Measurements from ENCODE around the gene AUTS2. TPM values are rescaled to one million over a fixed set of nuclear protein-coding genes. Genes with fewer than 3 reads are reported as not detected.

Gene AUTS2
- total RNA-seq, 2 donors from 2014 or later = 2.9 to 7.9 TPM

DNA sequence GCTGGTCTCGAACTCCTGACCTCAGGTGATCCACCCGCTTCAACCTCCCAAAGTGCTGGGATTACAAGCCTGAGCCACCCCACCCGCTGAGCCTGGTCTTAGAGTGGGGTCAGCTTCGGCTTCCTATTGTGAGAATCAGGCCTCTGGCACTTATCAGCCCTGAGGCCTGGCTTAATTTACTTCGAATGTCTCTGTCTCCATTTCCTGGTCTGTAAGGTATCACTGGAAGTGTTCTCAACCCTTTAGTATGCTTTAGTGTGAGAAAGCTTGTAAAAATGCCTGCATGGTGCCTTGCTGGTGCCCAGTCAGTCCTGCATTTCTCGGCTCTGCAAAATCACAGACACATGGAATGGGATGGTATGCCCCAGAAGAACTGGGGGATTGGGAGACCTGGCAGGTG is 862.3 kb downstream of the AUTS2 start:
- ATAC-seq (replicated peaks in 1 of 2) (no peak), DNase-seq (no peak)
- no peak overlapping the region for H3K4me3 Mint-ChIP-seq
- no peak overlapping the region for H3K27ac Mint-ChIP-seq
- peaks cover 28% of the 10 kb centered on the region for H3K4me1 Mint-ChIP-seq (ENCODE audit: low read depth)
- H3K9me3 Mint-ChIP-seq = no peaks in the 10 kb centered on the region
- no peaks in the 10 kb centered on the region for H3K36me3 Mint-ChIP-seq (ENCODE audit: insufficient read depth in 2 of 2)
- no peaks in the 10 kb centered on the region for H3K27me3 Mint-ChIP-seq (ENCODE audit: low read depth)

DNA sequence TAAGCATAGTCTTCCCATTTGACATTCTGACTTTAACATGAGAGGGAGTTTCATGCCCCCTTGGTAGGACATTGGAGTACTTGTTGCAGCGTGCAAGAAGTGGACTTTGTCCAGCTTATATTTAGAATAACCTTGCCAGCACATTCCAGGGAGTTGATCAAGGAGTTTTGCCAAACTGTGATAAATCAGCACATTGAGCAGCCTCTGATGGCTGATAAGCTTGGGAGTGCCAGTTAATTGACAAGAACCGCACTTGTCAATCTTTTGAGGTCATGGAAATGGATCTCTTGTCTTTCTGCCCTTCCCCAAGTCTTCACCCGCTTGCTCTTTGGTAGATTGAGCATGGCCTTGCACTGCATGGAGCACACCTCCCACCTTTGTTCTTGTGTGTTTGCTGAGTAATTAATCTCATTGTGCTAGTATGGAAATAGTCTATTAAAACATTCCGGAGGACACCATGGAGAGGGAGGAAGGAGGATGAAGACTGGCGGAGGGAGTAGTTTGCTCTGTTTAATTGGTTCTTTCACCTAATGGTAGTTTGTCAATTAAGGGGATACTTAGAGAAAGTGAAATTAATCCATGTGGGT is 865.2 kb downstream of the AUTS2 start:
- H3K9me3 Mint-ChIP-seq = no peaks in the 10 kb centered on the region
- no peaks in the 10 kb centered on the region for H3K36me3 Mint-ChIP-seq (ENCODE audit: insufficient read depth in 2 of 2)
- H3K27ac Mint-ChIP-seq = no peak overlapping the region
- H3K4me1 Mint-ChIP-seq (ENCODE audit: low read depth) = peaks cover 10% of the 10 kb centered on the region
- H3K27me3 Mint-ChIP-seq (ENCODE audit: low read depth) = no peaks in the 10 kb centered on the region
- H3K4me3 Mint-ChIP-seq = no peak overlapping the region
- no peak for ATAC-seq (replicated peaks in 1 of 2)
- DNase-seq = no peak

DNA sequence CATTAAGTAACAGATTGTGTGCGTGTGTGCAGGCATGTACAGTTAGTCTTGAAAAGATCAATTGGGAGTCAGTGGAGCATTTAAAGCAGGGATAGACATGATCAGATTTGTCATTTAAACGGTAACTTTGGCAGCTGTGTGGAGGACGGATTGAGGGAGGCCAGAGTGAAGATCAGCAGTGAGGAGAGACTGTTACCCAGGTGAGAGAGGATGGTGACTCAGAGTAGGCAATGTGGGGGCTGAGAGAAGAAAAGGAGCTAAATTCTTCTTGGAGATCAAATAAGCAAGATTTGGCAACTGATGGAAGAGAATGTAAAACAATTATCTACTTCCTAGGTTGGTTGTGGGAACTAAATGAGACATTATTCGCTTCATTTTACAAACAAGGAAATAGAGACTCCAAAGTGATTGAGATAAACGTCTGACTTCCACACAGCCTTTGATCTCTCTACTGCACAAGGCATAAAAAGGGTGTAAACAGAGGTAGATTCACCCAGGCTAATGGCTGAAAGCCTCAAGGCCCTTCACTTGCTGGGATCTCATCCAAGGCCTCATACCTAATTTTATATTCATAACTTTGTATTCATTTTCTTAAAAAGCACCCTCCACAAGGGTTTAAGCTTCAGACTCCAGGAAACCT is 868.6 kb downstream of the AUTS2 start:
- Mint-ChIP-seq H3K4me1 (ENCODE audit: low read depth) (peaks cover 6% of the 10 kb centered on the region), H3K27me3 (ENCODE audit: low read depth) (no peaks in the 10 kb centered on the region), H3K4me3 (no peak overlapping the region), H3K36me3 (ENCODE audit: insufficient read depth in 2 of 2) (no peaks in the 10 kb centered on the region), H3K9me3 (no peaks in the 10 kb centered on the region), H3K27ac (no peak overlapping the region)
- no peak for ATAC-seq (replicated peaks in 1 of 2)
- no peak for DNase-seq

DNA sequence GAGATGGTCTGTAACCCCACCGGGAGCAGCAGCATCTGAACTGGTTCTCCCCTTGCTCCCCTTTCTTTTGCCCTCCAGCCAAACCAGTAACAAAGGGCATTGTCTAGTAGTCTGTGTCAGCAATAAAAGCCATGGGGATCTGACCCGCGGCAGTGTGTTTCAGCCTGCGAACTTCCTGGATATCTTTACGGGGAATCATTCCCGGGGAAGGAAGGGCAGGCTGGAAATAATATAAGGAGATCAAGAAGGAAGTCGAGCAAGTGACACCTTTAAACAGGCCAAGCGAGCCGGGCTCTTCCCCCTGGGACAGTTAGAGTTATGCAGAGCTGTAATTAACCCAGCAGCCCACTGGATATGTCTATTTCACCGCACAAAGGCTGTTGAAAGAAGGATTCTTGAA is 872.5 kb downstream of the AUTS2 start:
- no peak overlapping the region for H3K4me3 Mint-ChIP-seq
- no peaks in the 10 kb centered on the region for H3K36me3 Mint-ChIP-seq (ENCODE audit: insufficient read depth in 2 of 2)
- peaks cover 0 to 3% of the 10 kb centered on the region in 2 donors for H3K9me3 Mint-ChIP-seq

DNA sequence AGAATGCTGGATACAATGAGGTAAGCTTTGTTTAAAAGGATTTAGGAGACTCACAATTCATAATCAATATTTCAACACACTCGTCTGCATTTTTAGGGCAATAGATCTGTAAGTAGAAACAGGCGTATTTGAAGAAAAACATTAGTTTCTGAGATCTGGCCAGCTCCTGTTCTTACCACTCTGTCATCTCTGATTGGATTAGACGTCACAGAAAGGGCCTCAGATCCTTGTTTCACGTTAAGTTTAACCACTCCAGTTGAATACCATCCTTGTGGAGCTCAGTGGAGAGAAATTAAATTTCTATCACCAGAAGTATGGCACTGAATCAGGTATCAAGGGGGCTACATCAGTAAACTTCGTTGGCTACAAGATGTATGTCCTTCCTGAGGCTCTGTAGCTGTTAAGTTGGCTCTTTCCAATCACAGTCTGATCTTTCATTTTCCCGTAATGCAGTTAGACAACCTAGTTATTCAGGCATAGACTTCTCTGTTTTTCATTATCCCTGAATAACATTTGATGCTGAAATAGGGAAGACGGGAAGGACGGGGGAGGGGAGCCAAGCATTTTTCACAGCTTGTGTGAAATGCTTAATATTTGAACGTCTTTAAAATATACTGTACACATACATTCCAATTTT is 874.4 kb downstream of the AUTS2 start:
- H3K27ac Mint-ChIP-seq = no peak overlapping the region
- H3K4me1 Mint-ChIP-seq (ENCODE audit: low read depth) = no peaks in the 10 kb centered on the region
- no peak overlapping the region for H3K4me3 Mint-ChIP-seq
- DNase-seq = no peak
- no peaks in the 10 kb centered on the region for H3K27me3 Mint-ChIP-seq (ENCODE audit: low read depth)
- no peak for ATAC-seq (replicated peaks in 1 of 2)
- H3K9me3 Mint-ChIP-seq = peaks cover 0 to 3% of the 10 kb centered on the region in 2 donors
- no peaks in the 10 kb centered on the region for H3K36me3 Mint-ChIP-seq (ENCODE audit: insufficient read depth in 2 of 2)

More for the DNA sequence above, 872.5 kb downstream of the AUTS2 start:
- ATAC-seq (replicated peaks in 1 of 2) (no peak), DNase-seq (no peak)
- H3K27ac Mint-ChIP-seq = no peak overlapping the region
- peaks cover 6% of the 10 kb centered on the region for H3K4me1 Mint-ChIP-seq (ENCODE audit: low read depth)
- H3K27me3 Mint-ChIP-seq (ENCODE audit: low read depth) = no peaks in the 10 kb centered on the region

DNA sequence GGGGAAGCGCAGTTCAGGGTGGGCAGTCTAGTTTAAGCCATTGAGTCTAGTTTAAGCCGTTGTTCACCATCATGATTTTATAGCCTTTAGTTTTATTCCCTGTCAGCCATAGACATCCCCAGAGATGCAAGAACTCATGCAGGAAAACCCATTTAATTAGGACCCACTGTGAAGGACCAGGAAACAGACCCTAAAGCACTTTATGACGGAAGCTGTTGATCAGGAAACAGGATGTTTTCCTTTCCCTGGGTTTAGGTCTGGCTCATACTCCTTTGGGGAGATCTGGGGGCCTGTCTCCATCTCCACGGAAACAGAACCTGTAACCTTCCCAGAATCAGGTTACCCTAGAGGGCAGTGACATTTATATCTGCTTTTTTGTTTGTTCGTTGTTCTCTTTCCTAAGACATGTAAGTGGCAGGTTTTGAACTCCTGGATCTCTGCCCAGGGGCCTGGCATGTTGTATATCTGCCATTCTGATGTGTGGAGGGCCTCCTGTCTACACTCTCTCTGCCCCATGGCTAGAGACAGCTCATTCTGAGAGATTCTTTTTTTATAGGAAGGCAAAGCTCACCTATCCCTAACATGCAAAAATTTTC is 876.5 kb downstream of the AUTS2 start:
- Mint-ChIP-seq H3K4me1 (ENCODE audit: low read depth) (no peaks in the 10 kb centered on the region), H3K4me3 (no peak overlapping the region), H3K9me3 (peaks cover 0 to 3% of the 10 kb centered on the region in 2 donors), H3K36me3 (ENCODE audit: insufficient read depth in 2 of 2) (no peaks in the 10 kb centered on the region), H3K27me3 (ENCODE audit: low read depth) (no peaks in the 10 kb centered on the region), H3K27ac (no peak overlapping the region)
- DNase-seq (no peak), ATAC-seq (replicated peaks in 1 of 2) (no peak)

DNA sequence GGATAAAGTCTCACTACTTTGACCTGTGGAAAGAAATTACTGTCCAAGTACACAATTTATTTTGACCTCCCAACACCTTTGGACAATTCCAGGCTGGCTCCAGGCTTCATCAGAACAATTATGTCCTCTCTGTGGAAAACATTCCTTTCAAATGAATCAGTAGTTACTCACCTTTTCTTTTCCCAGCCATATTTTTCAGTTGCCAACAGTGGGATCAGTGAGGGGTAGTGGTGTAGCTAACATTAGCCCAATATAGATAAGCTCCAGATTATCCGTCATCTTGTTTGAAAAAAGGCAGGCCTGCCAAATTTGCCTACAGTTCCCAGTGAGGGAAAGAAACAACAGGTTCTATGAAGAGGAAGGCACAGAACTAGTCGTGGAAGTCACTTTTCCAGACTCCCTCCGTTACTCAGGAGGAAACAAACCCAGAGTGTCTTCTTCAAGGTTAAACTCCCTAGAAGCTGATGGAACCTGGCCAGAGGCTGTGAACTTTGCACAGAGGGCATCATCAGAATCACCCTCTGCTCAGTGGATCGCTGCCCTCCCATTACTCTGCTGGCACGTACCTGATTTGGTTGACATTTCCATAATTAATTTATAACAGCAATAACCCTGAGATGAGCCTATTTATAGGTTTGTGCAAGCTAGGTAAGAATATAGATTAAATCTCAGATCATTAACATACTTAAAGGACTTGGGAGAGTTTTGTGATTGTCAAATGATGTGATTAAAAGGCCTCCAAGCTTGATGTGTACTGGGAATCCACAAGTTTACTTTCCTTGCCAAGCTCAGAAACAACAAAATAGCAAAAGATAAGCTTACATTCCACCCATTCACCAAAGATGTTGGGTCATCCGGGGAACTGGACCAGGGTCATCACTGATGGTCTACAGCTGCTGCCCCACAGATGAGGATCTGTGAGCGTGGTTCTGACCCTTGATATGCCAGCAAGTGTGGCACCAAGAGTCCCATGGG is 879.0 kb downstream of the AUTS2 start:
- DNase-seq = no peak
- ATAC-seq (replicated peaks in 1 of 2) = no peak
- H3K4me1 Mint-ChIP-seq (ENCODE audit: low read depth) = no peaks in the 10 kb centered on the region
- peaks cover 6% of the 10 kb centered on the region for H3K27me3 Mint-ChIP-seq (ENCODE audit: low read depth)
- no peak overlapping the region for H3K4me3 Mint-ChIP-seq
- H3K9me3 Mint-ChIP-seq = peaks cover 0 to 6% of the 10 kb centered on the region in 2 donors
- no peak overlapping the region for H3K27ac Mint-ChIP-seq
- no peaks in the 10 kb centered on the region for H3K36me3 Mint-ChIP-seq (ENCODE audit: insufficient read depth in 2 of 2)

DNA sequence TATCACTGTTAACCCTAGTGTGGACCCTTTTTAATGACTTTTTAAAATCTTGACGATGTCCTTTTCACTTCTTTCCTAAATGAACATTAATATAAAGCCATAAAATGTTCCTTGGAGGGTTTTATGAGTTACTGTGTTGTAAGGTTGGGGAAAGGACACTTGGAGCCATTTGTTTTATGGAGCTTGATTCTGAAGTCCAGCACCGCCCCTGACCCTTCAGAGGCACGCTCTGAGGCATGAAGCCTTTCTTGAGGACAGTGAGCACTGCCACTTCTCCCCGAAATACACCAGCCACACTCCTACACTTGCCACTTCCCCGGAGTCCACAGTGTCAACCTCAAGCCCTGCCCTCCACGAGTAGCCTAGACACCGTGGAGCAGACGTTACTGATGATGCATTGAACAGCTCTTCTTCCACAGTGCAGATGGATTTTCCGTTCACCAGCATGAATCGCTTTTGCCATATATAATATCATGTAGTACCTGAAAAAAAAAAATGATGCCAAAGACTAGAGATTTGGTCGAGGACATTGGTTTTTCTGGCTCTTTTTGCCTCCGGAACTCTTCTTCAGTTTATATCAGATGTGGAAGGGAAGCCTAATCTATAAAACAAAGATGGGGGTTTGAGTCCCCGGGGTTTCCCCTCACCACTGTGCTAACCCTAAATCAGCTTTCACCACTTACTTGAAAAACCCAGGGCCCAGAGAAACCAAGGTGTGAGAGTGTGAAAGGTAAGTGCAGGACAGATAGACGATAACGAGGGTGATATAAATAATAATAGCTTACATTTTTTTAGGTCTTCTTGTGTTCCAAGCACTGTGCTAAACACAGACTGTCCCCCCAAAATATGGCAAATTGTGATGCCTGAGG is 881.1 kb downstream of the AUTS2 start:
- Mint-ChIP-seq H3K9me3 (peaks cover 0 to 6% of the 10 kb centered on the region in 2 donors), H3K36me3 (ENCODE audit: insufficient read depth in 2 of 2) (no peaks in the 10 kb centered on the region), H3K4me1 (ENCODE audit: low read depth) (no peaks in the 10 kb centered on the region), H3K4me3 (no peak overlapping the region), H3K27me3 (ENCODE audit: low read depth) (peaks cover 6% of the 10 kb centered on the region), H3K27ac (no peak overlapping the region)
- DNase-seq = no peak
- no peak for ATAC-seq (replicated peaks in 1 of 2)

DNA sequence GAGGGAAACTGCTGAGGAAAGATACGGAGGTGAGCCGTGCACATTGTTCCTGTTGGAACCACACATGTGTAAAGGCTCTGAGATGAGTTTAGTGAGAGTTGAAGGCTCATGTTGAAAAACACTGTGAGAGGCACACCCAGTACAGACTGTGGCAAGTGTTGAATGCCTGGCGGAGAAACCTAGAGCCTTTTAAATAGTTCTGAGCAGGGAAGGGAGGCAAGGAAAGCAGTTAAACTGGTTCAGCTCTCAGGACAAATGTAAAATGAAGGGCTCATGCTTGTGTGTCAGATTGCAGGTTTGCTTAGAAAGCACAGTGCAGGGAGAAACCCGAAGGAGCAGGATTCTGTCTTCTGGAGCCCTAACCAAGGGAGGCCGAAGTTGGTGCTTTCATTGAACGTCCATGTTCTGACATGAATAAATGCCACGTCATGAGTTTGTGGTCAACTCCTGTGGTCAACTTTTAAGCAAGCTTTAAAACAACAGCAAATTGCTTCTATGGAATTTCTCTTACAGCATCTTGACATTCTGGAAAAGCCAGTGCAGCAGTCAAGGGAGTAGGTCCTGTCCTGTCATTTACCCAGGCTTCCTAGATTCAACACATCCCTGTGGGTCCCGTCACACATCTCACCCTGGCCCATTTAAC is 882.8 kb downstream of the AUTS2 start:
- no peak for DNase-seq
- H3K27me3 Mint-ChIP-seq (ENCODE audit: low read depth) = peaks cover 6% of the 10 kb centered on the region
- H3K36me3 Mint-ChIP-seq (ENCODE audit: insufficient read depth in 2 of 2) = no peaks in the 10 kb centered on the region
- no peak overlapping the region for H3K27ac Mint-ChIP-seq
- no peaks in the 10 kb centered on the region for H3K4me1 Mint-ChIP-seq (ENCODE audit: low read depth)
- ATAC-seq (replicated peaks in 1 of 2) = no peak
- H3K4me3 Mint-ChIP-seq = no peak overlapping the region
- H3K9me3 Mint-ChIP-seq = peaks cover 0 to 3% of the 10 kb centered on the region in 2 donors

DNA sequence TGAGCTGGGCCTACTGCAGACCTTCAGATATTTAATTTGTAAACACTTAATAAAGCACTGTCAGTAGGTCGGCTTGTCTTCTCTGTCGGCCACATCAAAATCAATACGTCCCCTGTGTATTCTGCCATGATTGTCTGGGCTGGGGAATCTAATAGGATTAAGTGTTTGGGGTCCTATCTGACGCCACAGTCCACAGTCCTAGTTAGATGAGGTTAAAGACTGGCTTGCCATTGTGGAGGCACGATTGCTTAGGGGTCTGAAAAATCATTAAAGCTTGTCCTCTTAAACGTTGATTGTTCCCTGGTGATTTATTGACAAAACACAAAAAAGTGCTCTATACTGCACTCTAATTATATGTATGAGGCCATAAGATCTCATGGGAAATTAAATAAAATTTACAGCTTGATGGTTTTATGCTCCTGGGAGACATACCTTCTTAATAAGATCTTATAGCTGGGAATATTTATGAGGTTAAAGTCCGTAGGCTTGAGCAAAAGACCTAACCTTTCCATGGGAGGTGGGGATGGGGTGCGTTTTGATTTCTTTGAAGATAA is 883.4 kb downstream of the AUTS2 start:
- DNase-seq = no peak
- H3K4me1 Mint-ChIP-seq (ENCODE audit: low read depth) = no peaks in the 10 kb centered on the region
- peaks cover 6% of the 10 kb centered on the region for H3K27me3 Mint-ChIP-seq (ENCODE audit: low read depth)
- H3K4me3 Mint-ChIP-seq = no peak overlapping the region
- peaks cover 0 to 3% of the 10 kb centered on the region in 2 donors for H3K9me3 Mint-ChIP-seq
- ATAC-seq (replicated peaks in 1 of 2) = no peak
- H3K27ac Mint-ChIP-seq = no peak overlapping the region
- H3K36me3 Mint-ChIP-seq (ENCODE audit: insufficient read depth in 2 of 2) = no peaks in the 10 kb centered on the region

DNA sequence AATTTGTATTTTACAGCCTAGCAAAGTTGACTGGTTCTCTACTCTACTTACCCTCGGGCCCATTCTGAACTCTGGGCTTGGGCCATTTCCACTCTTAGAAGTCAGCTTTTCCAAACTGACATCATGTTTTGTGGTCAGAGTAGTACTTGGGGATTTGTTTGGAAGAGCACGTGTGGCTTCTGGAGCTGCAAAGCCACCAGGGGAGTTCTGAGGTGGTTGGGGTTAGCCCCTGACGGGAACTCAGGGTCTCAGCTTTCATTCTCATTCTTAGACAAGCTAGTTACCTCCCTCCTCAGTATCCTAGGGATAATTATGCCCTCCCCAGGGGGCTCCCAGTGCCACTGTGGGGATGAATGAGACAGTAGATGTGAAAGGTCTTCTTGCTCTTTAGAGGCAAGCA is 886.0 kb downstream of the AUTS2 start:
- H3K27ac Mint-ChIP-seq = no peak overlapping the region
- H3K4me3 Mint-ChIP-seq = no peak overlapping the region
- peaks cover 6% of the 10 kb centered on the region for H3K27me3 Mint-ChIP-seq (ENCODE audit: low read depth)
- H3K9me3 Mint-ChIP-seq = peaks cover 0 to 3% of the 10 kb centered on the region in 2 donors
- H3K36me3 Mint-ChIP-seq (ENCODE audit: insufficient read depth in 2 of 2) = no peaks in the 10 kb centered on the region
- H3K4me1 Mint-ChIP-seq (ENCODE audit: low read depth) = no peaks in the 10 kb centered on the region
- ATAC-seq (replicated peaks in 1 of 2) (no peak), DNase-seq (no peak)

Measured in activated T-cell treated with anti-CD3 and anti-CD28 coated beads, Interleukin-2, amount 50 U/mL, for 72 hours (primary cell).